Lower lobe of right lung (tissue), 2 donors: Measurements from ENCODE around the gene ESF1. TPM values are rescaled to one million over a fixed set of nuclear protein-coding genes. Genes with fewer than 3 reads are reported as not detected.

ENCODE experiments used
- ATAC-seq, 2 donors: fragments of 200-7000 bp; cut with Tn5 transposase; one replicate each; pipeline ENCODE4 v1.9.1; 2020 to 2022; ENCODE audit warnings: mild to moderate bottlenecking in 2 of 2, moderate library complexity in 2 of 2
- DNase-seq: peaks from one replicate; pipeline ENCODE4 v3.0.0-alpha.2; 2020
- H3K27ac ChIP-seq: fragments of 200-600 bp; one replicate; pipeline ENCODE4 v1.8.0; 2022
- H3K27me3 ChIP-seq: fragments of 200-600 bp; one replicate; pipeline ENCODE4 v1.8.0; 2022; ENCODE audit warnings: low read depth
- H3K36me3 ChIP-seq: fragments of 200-600 bp; one replicate; pipeline ENCODE4 v1.8.0; 2022; ENCODE audit warnings: mild to moderate bottlenecking
- H3K4me1 ChIP-seq: fragments of 200-600 bp; one replicate; pipeline ENCODE4 v1.8.0; 2022
- H3K4me3 ChIP-seq: fragments of 200-600 bp; one replicate; pipeline ENCODE4 v1.8.0; 2022; ENCODE audit warnings: mild to moderate bottlenecking
- H3K9me3 ChIP-seq: fragments of 200-600 bp; one replicate; pipeline ENCODE4 v1.8.0; 2022
- CTCF ChIP-seq: fragments of 200-600 bp; IDR thresholded peaks from one replicate; pipeline ENCODE4 v1.8.0; 2022; ENCODE audit warnings: antibody characterized with exemption, mild to moderate bottlenecking
- intact Hi-C: fragments of 100-400 bp; cut with DNase I; formaldehyde crosslinking; loops from one replicate; pipeline ENCODE4 v1.11.0; 2022
- total RNA-seq: library from RNA; stranded (reverse); fragmentation: NEBNext Ultra II Directional; extraction: Animal tissue kit (Norgen Biotek cat#: 25700); gene quantifications from one replicate; pipeline ENCODE4 v1.2.1, GENCODE V29; 2021
- donor health status: DM: no; HTN: yes; CAD: no; lungs with severe emphysema.

Gene ESF1
- total RNA-seq, 1 donor from 2014 or later: 12.4 TPM

- H3K27ac ChIP-seq: no peak overlapping the region
- no peak for TF ChIP-seq CTCF
- peaks cover 6% of the 10 kb centered on the region for H3K4me1 ChIP-seq
- H3K4me3 ChIP-seq: no peak overlapping the region
- no peaks in the 10 kb centered on the region for H3K27me3 ChIP-seq
- ATAC-seq: peak; percentile 79 to 81
- H3K36me3 ChIP-seq: peaks cover 18% of the 10 kb centered on the region
- intact Hi-C loops: no loop called here
- no peaks in the 10 kb centered on the region for H3K9me3 ChIP-seq
- no peak for DNase-seq
Measured at GRCh38 chr20:13821876-13822275, 37.2 kb upstream of the ESF1 start.

GRCh38 chr20:13819885-13820645, 35.3 kb upstream of the ESF1 start:
- ATAC-seq: peak; percentile 72 to 85
- DNase-seq: no peak
- intact Hi-C loops: loop anchor here (10.0 kb wide), 1 partner anchor 235 kb away; no protein-coding TSS in a partner anchor
- peak; percentile 57 for TF ChIP-seq CTCF
- Histone ChIP-seq H3K4me1 (peaks cover 6% of the 10 kb centered on the region), H3K27ac (no peak overlapping the region), H3K4me3 (no peak overlapping the region), H3K9me3 (no peaks in the 10 kb centered on the region), H3K27me3 (no peaks in the 10 kb centered on the region), H3K36me3 (peaks cover 36% of the 10 kb centered on the region)

- no peak overlapping the region for H3K27ac ChIP-seq
- H3K4me1 ChIP-seq: peaks cover 4% of the 10 kb centered on the region
- no peak overlapping the region for H3K4me3 ChIP-seq
- DNase-seq (no peak), ATAC-seq (no peak)
- H3K36me3 ChIP-seq: peaks cover 64% of the 10 kb centered on the region
- no peaks in the 10 kb centered on the region for H3K9me3 ChIP-seq
- no peak for TF ChIP-seq CTCF
- H3K27me3 ChIP-seq: no peaks in the 10 kb centered on the region
- intact Hi-C loops: loop anchor here (10.0 kb wide), 1 partner anchor 237 kb away; no protein-coding TSS in a partner anchor
Measured at GRCh38 chr20:13817342-13817741, 32.6 kb upstream of the ESF1 start.

- DNase-seq (no peak), ATAC-seq (no peak)
- TF ChIP-seq CTCF: no peak
- no peak overlapping the region for H3K27ac ChIP-seq
- peaks cover 70% of the 10 kb centered on the region for H3K36me3 ChIP-seq
- H3K4me3 ChIP-seq: no peak overlapping the region
- intact Hi-C loops: loop anchor here (10.0 kb wide), 1 partner anchor 238 kb away; no protein-coding TSS in a partner anchor
- H3K4me1 ChIP-seq: no peaks in the 10 kb centered on the region
- H3K27me3 ChIP-seq: no peaks in the 10 kb centered on the region
- no peaks in the 10 kb centered on the region for H3K9me3 ChIP-seq
Measured at GRCh38 chr20:13816757-13817156, 32.0 kb upstream of the ESF1 start.

- no peak for TF ChIP-seq CTCF
- DNase-seq: no peak
- Histone ChIP-seq H3K36me3 (peaks cover 90% of the 10 kb centered on the region), H3K4me3 (no peak overlapping the region), H3K9me3 (no peaks in the 10 kb centered on the region), H3K4me1 (peaks cover under 1% of the 10 kb centered on the region), H3K27me3 (no peaks in the 10 kb centered on the region), H3K27ac (no peak overlapping the region)
- no peak for ATAC-seq
- intact Hi-C loops: loop anchor here (10.0 kb wide), 1 partner anchor 240 kb away; no protein-coding TSS in a partner anchor
Measured at GRCh38 chr20:13814672-13815071, 30.0 kb upstream of the ESF1 start.
